Lung (tissue), 13 donors: ENCODE measurements around the gene PRICKLE2. TPM values are rescaled to one million over a fixed set of nuclear protein-coding genes. Genes with fewer than 3 reads are reported as not detected.
A peak's percentile ranks its signal among the peaks of the same experiment; 100 is the strongest.

Experiments
- ATAC-seq: fragments of 200-7000 bp; cut with Tn5 transposase; one replicate; pipeline ENCODE4 v1.9.1; 2020; ENCODE audit warnings: moderate number of reproducible peaks; ENCODE audit not compliant: insufficient read depth, low FRiP score
- DNase-seq, 3 donors: peaks; one replicate each; pipeline ENCODE4 v3.0.0-alpha.2; 2013 to 2017
- H3K27ac ChIP-seq, 2 donors: one replicate each; pipeline ENCODE4 v1.5.1; 2013; ENCODE audit warnings: mild to moderate bottlenecking in 2 of 2, moderate library complexity in 2 of 2, control low read depth in 1 of 2, inconsistent platforms in 1 of 2, low read depth in 1 of 2, low read length in 1 of 2
- H3K27me3 ChIP-seq, 3 donors: one replicate each; pipeline ENCODE4 v1.5.1; 2013; ENCODE audit warnings: low read length in 2 of 3; ENCODE audit not compliant: control insufficient read depth in 3 of 3, insufficient read depth in 3 of 3
- H3K36me3 ChIP-seq, 4 donors: one replicate each; pipeline ENCODE4 v1.5.1; 2013; ENCODE audit warnings: low read length in 4 of 4, mild to moderate bottlenecking in 1 of 4, moderate library complexity in 1 of 4; ENCODE audit not compliant: control insufficient read depth in 4 of 4, insufficient read depth in 4 of 4
- H3K4me1 ChIP-seq, 5 donors: one replicate each; pipeline ENCODE4 v1.5.1; 2013; ENCODE audit warnings: low read length in 5 of 5, mild to moderate bottlenecking in 2 of 5, moderate library complexity in 1 of 5; ENCODE audit not compliant: control insufficient read depth in 5 of 5, insufficient read depth in 5 of 5
- H3K4me3 ChIP-seq: one replicate; pipeline ENCODE4 v1.5.1; 2013; ENCODE audit warnings: mild to moderate bottlenecking, control low read depth, moderate library complexity
- H3K9ac ChIP-seq, 2 donors: one replicate each; pipeline ENCODE4 v1.5.1; 2013; ENCODE audit warnings: low read length in 2 of 2, control low read depth in 1 of 2; ENCODE audit not compliant: insufficient read depth in 1 of 2
- H3K9me3 ChIP-seq, 4 donors: one replicate each; pipeline ENCODE4 v1.5.1; 2013; ENCODE audit warnings: low read length in 3 of 4, mild to moderate bottlenecking in 1 of 4, moderate library complexity in 1 of 4; ENCODE audit not compliant: control insufficient read depth in 4 of 4, insufficient read depth in 3 of 4
- WGBS, 2 donors: extraction: QIAGEN DNeasy Blood & Tissue Kit; methylation state at CpG; one replicate each; pipeline ENCODE4 v1.1.7; 2013; 5-methylcytosine and 5-hydroxymethylcytosine counted together
- polyA plus RNA-seq, 2 donors: library from polyadenylated mRNA; stranded (reverse); fragments of 200-250 nt; gene quantifications; one replicate each; pipeline ENCODE4 v1.2.1, GENCODE V29; 2013
- small RNA-seq: library from RNA; depleted of rRNA; stranded (forward); fragments of <200 nt; gene quantifications from one replicate; pipeline ENCODE3, GENCODE V24; 2014; ENCODE audit warnings: low replicate concordance
- total RNA-seq, 2 donors: library from RNA; depleted of rRNA in 1 of 2; stranded (reverse); fragments of >200 nt in 1 of 2; gene quantifications; one replicate each; pipeline ENCODE4 v1.2.1, GENCODE V29; 2014 to 2021
- TF ChIP-seq, protein P1 (sequence below): IDR thresholded peaks from 2 replicates; pipeline ENCODE4 v1.5.1; 2012; ENCODE audit warnings: mild to moderate bottlenecking; ENCODE audit errors: control extremely low read depth, extremely low read depth
- donor health status: control.
- donor health status: control.
- donor health status: Bipolar disorder and iron deficiency.
- donor health status: healthy.
- donor health status: DM: yes; HTN: yes; CAD: no.

The PRICKLE2 gene
- total and polyA plus RNA-seq, 4 donors = 4.0 to 88.0 (median 19.9) TPM

DNA sequence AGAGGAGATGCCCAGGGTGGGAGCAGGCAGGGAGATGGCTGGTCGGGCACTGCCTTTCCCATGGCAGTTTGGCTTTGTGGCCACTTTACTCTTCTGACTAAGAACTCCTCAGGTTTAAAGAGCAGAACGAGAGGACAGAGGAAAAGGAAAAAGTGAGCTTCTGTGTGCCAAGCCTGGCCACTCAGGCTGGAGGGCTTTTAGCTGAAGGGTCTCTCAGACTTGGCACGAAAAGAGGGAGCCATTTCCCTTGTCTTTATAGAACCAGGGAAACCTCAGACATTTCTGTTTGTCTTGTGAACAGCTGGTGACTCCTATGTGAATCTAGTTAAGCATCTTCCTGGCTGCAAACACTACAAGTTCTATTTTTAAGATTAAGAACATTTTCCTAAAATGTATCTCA, 178.7 kb downstream of the PRICKLE2 start:
- ATAC-seq (no peak), DNase-seq (peak in 2 of 3 donors; percentile 33 to 34)
- no peaks in the 10 kb centered on the region for H3K9me3 ChIP-seq
- TF ChIP-seq, protein P1, sequence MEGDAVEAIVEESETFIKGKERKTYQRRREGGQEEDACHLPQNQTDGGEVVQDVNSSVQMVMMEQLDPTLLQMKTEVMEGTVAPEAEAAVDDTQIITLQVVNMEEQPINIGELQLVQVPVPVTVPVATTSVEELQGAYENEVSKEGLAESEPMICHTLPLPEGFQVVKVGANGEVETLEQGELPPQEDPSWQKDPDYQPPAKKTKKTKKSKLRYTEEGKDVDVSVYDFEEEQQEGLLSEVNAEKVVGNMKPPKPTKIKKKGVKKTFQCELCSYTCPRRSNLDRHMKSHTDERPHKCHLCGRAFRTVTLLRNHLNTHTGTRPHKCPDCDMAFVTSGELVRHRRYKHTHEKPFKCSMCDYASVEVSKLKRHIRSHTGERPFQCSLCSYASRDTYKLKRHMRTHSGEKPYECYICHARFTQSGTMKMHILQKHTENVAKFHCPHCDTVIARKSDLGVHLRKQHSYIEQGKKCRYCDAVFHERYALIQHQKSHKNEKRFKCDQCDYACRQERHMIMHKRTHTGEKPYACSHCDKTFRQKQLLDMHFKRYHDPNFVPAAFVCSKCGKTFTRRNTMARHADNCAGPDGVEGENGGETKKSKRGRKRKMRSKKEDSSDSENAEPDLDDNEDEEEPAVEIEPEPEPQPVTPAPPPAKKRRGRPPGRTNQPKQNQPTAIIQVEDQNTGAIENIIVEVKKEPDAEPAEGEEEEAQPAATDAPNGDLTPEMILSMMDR = no peak
- H3K27me3 ChIP-seq = no peaks in the 10 kb centered on the region
- H3K9ac ChIP-seq = no peak overlapping the region
- no peak overlapping the region for H3K27ac ChIP-seq
- 69 to 80% methylated on average over 3 of the region's 3 CpGs for WGBS, 2 donors
- H3K36me3 ChIP-seq = no peaks in the 10 kb centered on the region
- H3K4me3 ChIP-seq = no peak overlapping the region
- H3K4me1 ChIP-seq = peaks cover 0 to 5% (median 0%) of the 10 kb centered on the region in 5 donors

DNA sequence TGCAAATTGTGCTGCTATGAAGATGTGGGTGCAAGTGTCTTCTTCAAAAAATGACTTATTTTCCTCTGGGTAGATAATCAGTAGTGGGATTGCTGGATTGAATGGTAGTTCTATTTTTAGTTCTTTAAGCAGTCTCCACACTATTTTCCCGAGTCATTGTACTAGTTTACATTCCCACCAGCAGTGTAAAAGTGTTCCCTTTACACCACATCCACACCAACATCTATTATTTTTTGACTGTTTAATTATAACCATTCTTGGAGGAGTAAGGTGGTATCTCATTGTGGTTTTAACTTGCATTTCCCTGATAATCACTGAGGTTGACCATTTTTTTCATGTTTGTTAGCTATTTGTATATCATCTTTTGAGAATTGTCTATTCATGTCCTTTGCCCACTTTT, 182.3 kb downstream of the PRICKLE2 start:
- H3K9ac ChIP-seq = no peak overlapping the region
- DNase-seq = no peak
- H3K27me3 ChIP-seq = no peaks in the 10 kb centered on the region
- no peak overlapping the region for H3K27ac ChIP-seq
- no peak for ATAC-seq
- H3K9me3 ChIP-seq = no peaks in the 10 kb centered on the region
- H3K36me3 ChIP-seq = no peaks in the 10 kb centered on the region
- 61 to 70% methylated on average over 1 of the region's 1 CpG for WGBS, 2 donors
- peaks cover 0 to 5% (median 0%) of the 10 kb centered on the region in 5 donors for H3K4me1 ChIP-seq
- H3K4me3 ChIP-seq = no peak overlapping the region
- TF ChIP-seq, protein P1 = no peak

Small RNA genes lying within 50 kb of the gene (small RNA-seq; reads per million reads assigned to genes)
- gene RF00012 = not detected

Other genes with a start within 250 kb of the PRICKLE2 start
- 10 to 100 TPM; 63.4 to 68.6 TPM for gene PSMD6, start 202.0 kb downstream of the PRICKLE2 start, total RNA-seq
- 10 to 100 TPM; 59.1 to 78.9 TPM for gene PSMD6, start 202.0 kb downstream of the PRICKLE2 start, polyA plus RNA-seq